MCF 10A (cell line): ENCODE data around the gene MT1M. TPM values are rescaled to one million over a fixed set of nuclear protein-coding genes. Genes with fewer than 3 reads are reported as not detected.

ENCODE experiments used
- BruUV-seq: library from RNA; stranded (reverse); fragments of 400-500 nt; replicated peaks from 2 replicates; lab custom pipeline; 2021; lab: Mats Ljungman, UMichigan
- CTCF ChIA-PET: fragments of 300-600 bp; sonication (Branson Sonifier 250); formaldehyde crosslinking; extraction: SDS; loops from one replicate; lab custom pipeline; 2021; ENCODE audit warnings: antibody characterized with exemption, inconsistent platforms; lab: Yijun Ruan, JAX
- POLR2A ChIA-PET: fragments of 300-600, 350-650 bp; sonication (Branson Sonifier 250); formaldehyde crosslinking; extraction: SDS; loops from one replicate; lab custom pipeline; 2020; ENCODE audit warnings: antibody characterized with exemption, inconsistent platforms; lab: Yijun Ruan, JAX
- DNase-seq: peaks from one replicate; pipeline ENCODE4 v3.0.0-alpha.2; 2018; ENCODE audit not compliant: unreplicated experiment
- H3K27ac Mint-ChIP-seq: one replicate; pipeline ENCODE4 v1.8.0; 2022; ENCODE audit warnings: mild to moderate bottlenecking, low read depth, mixed read lengths; ENCODE audit not compliant: unreplicated experiment
- H3K27me3 Mint-ChIP-seq: one replicate; pipeline ENCODE4 v1.8.0; 2022; ENCODE audit warnings: mixed read lengths; ENCODE audit not compliant: insufficient read depth, unreplicated experiment
- H3K36me3 Mint-ChIP-seq: one replicate; pipeline ENCODE4 v1.8.0; 2022; ENCODE audit warnings: mild to moderate bottlenecking, moderate library complexity, mixed read lengths; ENCODE audit not compliant: insufficient read depth, unreplicated experiment
- H3K4me1 Mint-ChIP-seq: one replicate; pipeline ENCODE4 v1.8.0; 2022; ENCODE audit warnings: mixed read lengths; ENCODE audit not compliant: insufficient read depth, unreplicated experiment
- H3K4me3 Mint-ChIP-seq: one replicate; pipeline ENCODE4 v1.8.0; 2022; ENCODE audit warnings: mild to moderate bottlenecking, moderate library complexity, mixed read lengths; ENCODE audit not compliant: unreplicated experiment
- H3K9me3 Mint-ChIP-seq: one replicate; pipeline ENCODE4 v1.8.0; 2022; ENCODE audit warnings: mixed read lengths; ENCODE audit not compliant: unreplicated experiment
- intact Hi-C: fragments of 100-400 bp; cut with micrococcal nuclease; formaldehyde crosslinking; loops from 2 replicates; pipeline ENCODE4 v1.14.1; 2022
- total RNA-seq: library from RNA; stranded (reverse); gene quantifications from 2 replicates; pipeline ENCODE4 v1.2.3, GENCODE V29; 2022
- TF ChIP-seq, protein P1 (sequence below): fragments of 200-600 bp; IDR thresholded peaks from one replicate; pipeline ENCODE4 v1.8.0; 2022; ENCODE audit warnings: antibody characterized with exemption, mild to moderate bottlenecking; ENCODE audit not compliant: unreplicated experiment

Gene MT1M
- total RNA-seq, 1 experiment from 2014 or later, result not detected

- ChIA-PET POLR2A (interaction anchor here (0.7 to 15.3 kb wide), 31 partner anchors 9 to 579 kb away, joined by 3 to 1404 read pairs (median 6); partner anchors contain the start of genes BBS2, MT1B, MT1E and MT1F), CTCF (interaction anchor here (0.7 to 7.2 kb wide), 10 partner anchors 19 to 105 kb away, joined by 3 to 105 read pairs (median 3); partner anchors contain the start of genes BBS2, MT1E and MT1X)
- no TSS peak for BruUV-seq
- Mint-ChIP-seq H3K27me3 (no peaks in the 10 kb centered on the region), H3K9me3 (no peaks in the 10 kb centered on the region), H3K4me3 (peak overlapping the region; percentile 93), H3K27ac (peak overlapping the region; percentile 99), H3K4me1 (peaks cover 50% of the 10 kb centered on the region), H3K36me3 (peaks cover 7% of the 10 kb centered on the region)
- DNase-seq, result peak; percentile 93
- intact Hi-C loops, result loop anchor here (1.0 to 5.0 kb wide), 2 partner anchors 36 to 96 kb away; no protein-coding TSS in a partner anchor
- TF ChIP-seq, protein P1, sequence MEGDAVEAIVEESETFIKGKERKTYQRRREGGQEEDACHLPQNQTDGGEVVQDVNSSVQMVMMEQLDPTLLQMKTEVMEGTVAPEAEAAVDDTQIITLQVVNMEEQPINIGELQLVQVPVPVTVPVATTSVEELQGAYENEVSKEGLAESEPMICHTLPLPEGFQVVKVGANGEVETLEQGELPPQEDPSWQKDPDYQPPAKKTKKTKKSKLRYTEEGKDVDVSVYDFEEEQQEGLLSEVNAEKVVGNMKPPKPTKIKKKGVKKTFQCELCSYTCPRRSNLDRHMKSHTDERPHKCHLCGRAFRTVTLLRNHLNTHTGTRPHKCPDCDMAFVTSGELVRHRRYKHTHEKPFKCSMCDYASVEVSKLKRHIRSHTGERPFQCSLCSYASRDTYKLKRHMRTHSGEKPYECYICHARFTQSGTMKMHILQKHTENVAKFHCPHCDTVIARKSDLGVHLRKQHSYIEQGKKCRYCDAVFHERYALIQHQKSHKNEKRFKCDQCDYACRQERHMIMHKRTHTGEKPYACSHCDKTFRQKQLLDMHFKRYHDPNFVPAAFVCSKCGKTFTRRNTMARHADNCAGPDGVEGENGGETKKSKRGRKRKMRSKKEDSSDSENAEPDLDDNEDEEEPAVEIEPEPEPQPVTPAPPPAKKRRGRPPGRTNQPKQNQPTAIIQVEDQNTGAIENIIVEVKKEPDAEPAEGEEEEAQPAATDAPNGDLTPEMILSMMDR, result no peak
Measured at GRCh38 chr16:56606476-56607108, 25.9 kb upstream of the MT1M start.

GRCh38 chr16:56607109-56607618 is 25.3 kb upstream of the MT1M start:
- TF ChIP-seq, protein P1, result no peak
- H3K27me3 Mint-ChIP-seq, result no peaks in the 10 kb centered on the region
- H3K4me1 Mint-ChIP-seq, result peaks cover 50% of the 10 kb centered on the region
- ChIA-PET CTCF (interaction anchor here (0.6 to 7.2 kb wide), 9 partner anchors 19 to 559 kb away, joined by 3 to 105 read pairs (median 3); partner anchors contain the start of genes BBS2, MT1E and MT1X), POLR2A (interaction anchor here (0.7 to 15.3 kb wide), 31 partner anchors 9 to 579 kb away, joined by 3 to 1404 read pairs (median 6); partner anchors contain the start of genes BBS2, MT1B, MT1E and MT1F)
- no peaks in the 10 kb centered on the region for H3K9me3 Mint-ChIP-seq
- intact Hi-C loops, result loop anchor here (5.0 kb wide), 1 partner anchor 35 kb away; no protein-coding TSS in a partner anchor
- H3K27ac Mint-ChIP-seq, result peak overlapping the region; percentile 99
- H3K4me3 Mint-ChIP-seq, result peak overlapping the region; percentile 93
- H3K36me3 Mint-ChIP-seq, result peaks cover 7% of the 10 kb centered on the region
- DNase-seq, result peak; percentile 99
- BruUV-seq, result no TSS peak

DNA sequence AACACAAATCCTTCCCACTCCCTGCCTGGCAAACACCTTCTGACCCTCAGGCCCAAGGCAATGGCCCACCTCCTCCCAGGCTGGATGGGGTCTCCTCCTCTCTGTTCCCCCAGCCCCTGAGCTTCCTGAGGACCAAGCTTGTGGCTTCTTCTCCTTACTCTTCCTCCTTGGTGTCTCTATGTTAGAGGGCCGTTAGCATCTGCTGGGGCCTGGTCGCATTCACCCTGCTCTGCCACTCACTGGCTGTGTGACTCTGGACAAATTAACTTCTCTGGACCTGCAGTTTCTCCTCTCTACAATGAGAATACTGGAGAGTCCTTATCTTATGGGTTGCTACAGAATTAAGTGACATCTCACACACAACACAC is 24.8 kb upstream of the MT1M start:
- TF ChIP-seq, protein P1, result no peak
- BruUV-seq, result TSS peak; percentile 5
- no peak for DNase-seq
- POLR2A ChIA-PET, result interaction anchor here (0.9 to 15.3 kb wide), 25 partner anchors 8 to 326 kb away, joined by 3 to 1404 read pairs (median 7); partner anchors contain the start of genes BBS2, MT1B, MT1E and MT1F
- peak overlapping the region; percentile 93 for H3K4me3 Mint-ChIP-seq
- peak overlapping the region; percentile 99 for H3K27ac Mint-ChIP-seq
- peaks cover 7% of the 10 kb centered on the region for H3K36me3 Mint-ChIP-seq
- no peaks in the 10 kb centered on the region for H3K9me3 Mint-ChIP-seq
- CTCF ChIA-PET, result interaction anchor here (0.6 to 1.8 kb wide), 4 partner anchors 35 to 559 kb away, joined by 3 to 9 read pairs (median 4); partner anchors contain the start of gene BBS2
- H3K27me3 Mint-ChIP-seq, result no peaks in the 10 kb centered on the region
- intact Hi-C loops, result loop anchor here (1.0 to 5.0 kb wide), 2 partner anchors 18 to 35 kb away; partner anchors contain the start of gene MT1E
- peaks cover 50% of the 10 kb centered on the region for H3K4me1 Mint-ChIP-seq
